Activated naive CD4-positive, alpha-beta T cell treated with anti-CD3 and anti-CD28 coated beads, Interleukin-2, amount 10 ng/mL, durations not matched to agents 7 days and 5 days (primary cell): Measurements from ENCODE around the gene SCAF11.

Experiments
- CTCF ChIA-PET: fragments of 350-600 bp; sonication (Branson Sonifier 250); formaldehyde crosslinking; loops from one replicate; lab custom pipeline; 2021; ENCODE audit warnings: antibody characterized with exemption; lab: Charles Lee
- DNase-seq: peaks from one replicate; pipeline ENCODE4 v3.0.0-alpha.2; 2020
- H3K27ac Mint-ChIP-seq: one replicate; pipeline ENCODE4 v1.8.0; 2021; ENCODE audit warnings: mild to moderate bottlenecking, moderate library complexity, mixed read lengths
- H3K27me3 Mint-ChIP-seq: one replicate; pipeline ENCODE4 v1.8.0; 2021; ENCODE audit warnings: mild to moderate bottlenecking, mixed read lengths
- H3K36me3 Mint-ChIP-seq: one replicate; pipeline ENCODE4 v1.8.0; 2021; ENCODE audit warnings: mixed read lengths
- H3K4me1 Mint-ChIP-seq: one replicate; pipeline ENCODE4 v1.8.0; 2021; ENCODE audit warnings: mixed read lengths
- H3K4me3 Mint-ChIP-seq: one replicate; pipeline ENCODE4 v1.8.0; 2021; ENCODE audit warnings: mild to moderate bottlenecking, moderate library complexity, mixed read lengths
- H3K9me3 Mint-ChIP-seq: one replicate; pipeline ENCODE4 v1.8.0; 2021; ENCODE audit warnings: mixed read lengths

The SCAF11 gene

GRCh38 chr12:45915405-45915804, 75.0 kb downstream of the SCAF11 start:
- no peak overlapping the region for H3K4me3 Mint-ChIP-seq
- DNase-seq = no peak
- H3K27ac Mint-ChIP-seq = no peak overlapping the region
- no peaks in the 10 kb centered on the region for H3K4me1 Mint-ChIP-seq
- no peaks in the 10 kb centered on the region for H3K27me3 Mint-ChIP-seq
- CTCF ChIA-PET = interaction anchor here (1.4 kb wide), 1 partner anchor 9 kb away, joined by 4 read pairs; no protein-coding TSS in a partner anchor
- no peaks in the 10 kb centered on the region for H3K9me3 Mint-ChIP-seq
- peaks cover 18% of the 10 kb centered on the region for H3K36me3 Mint-ChIP-seq

GRCh38 chr12:45914090-45914489, 76.3 kb downstream of the SCAF11 start:
- CTCF ChIA-PET = interaction anchor here (0.7 to 1.4 kb wide), 2 partner anchors 10 to 13 kb away, joined by 3 to 4 read pairs; no protein-coding TSS in a partner anchor
- no peaks in the 10 kb centered on the region for H3K27me3 Mint-ChIP-seq
- H3K36me3 Mint-ChIP-seq = peaks cover 19% of the 10 kb centered on the region
- no peaks in the 10 kb centered on the region for H3K4me1 Mint-ChIP-seq
- H3K9me3 Mint-ChIP-seq = no peaks in the 10 kb centered on the region
- H3K4me3 Mint-ChIP-seq = no peak overlapping the region
- no peak overlapping the region for H3K27ac Mint-ChIP-seq
- DNase-seq = no peak

DNA sequence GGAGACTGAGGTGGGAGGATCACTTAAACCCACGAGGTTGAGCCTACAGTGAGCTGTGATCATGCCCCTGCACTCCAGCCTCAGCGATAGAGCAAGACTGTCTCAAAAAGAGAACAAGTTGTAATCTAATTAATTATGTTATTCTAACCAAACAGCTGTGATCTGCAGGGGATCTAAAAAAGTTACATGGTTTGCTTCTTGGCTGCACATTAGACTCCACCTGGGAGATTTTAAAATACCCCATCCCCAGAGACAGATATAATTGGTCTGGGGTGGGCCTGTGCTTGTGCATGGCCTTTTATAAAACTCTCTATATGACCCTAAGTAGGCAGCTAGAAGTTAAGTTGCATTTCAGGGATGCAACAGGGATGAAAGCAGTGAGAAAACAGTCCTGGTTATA, 76.7 kb downstream of the SCAF11 start:
- CTCF ChIA-PET = no interaction called here
- no peak for DNase-seq
- Mint-ChIP-seq H3K4me3 (no peak overlapping the region), H3K4me1 (no peaks in the 10 kb centered on the region), H3K27ac (no peak overlapping the region), H3K9me3 (no peaks in the 10 kb centered on the region), H3K36me3 (peaks cover 22% of the 10 kb centered on the region), H3K27me3 (no peaks in the 10 kb centered on the region)

DNA sequence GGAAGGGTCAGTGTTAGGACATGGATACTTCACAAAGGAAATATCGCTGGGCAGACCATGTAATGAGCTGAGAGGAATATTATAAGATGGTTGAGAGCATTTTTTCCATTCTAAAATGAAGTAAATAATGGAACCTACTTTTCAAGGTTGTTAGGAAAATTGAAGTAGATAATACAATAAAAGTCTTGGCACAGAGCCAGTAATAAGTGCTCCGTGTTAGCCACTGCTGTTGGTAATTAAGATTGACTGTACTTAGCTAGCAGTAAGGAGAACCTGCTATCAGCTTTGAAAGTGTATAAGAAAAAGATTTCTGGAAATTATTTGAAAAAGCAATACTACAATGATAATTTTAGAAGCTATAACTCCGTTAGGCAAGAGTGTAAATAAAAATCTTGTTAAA, 77.6 kb downstream of the SCAF11 start:
- H3K9me3 Mint-ChIP-seq = no peaks in the 10 kb centered on the region
- H3K36me3 Mint-ChIP-seq = peaks cover 20% of the 10 kb centered on the region
- no peak for DNase-seq
- no peaks in the 10 kb centered on the region for H3K27me3 Mint-ChIP-seq
- no peaks in the 10 kb centered on the region for H3K4me1 Mint-ChIP-seq
- CTCF ChIA-PET = no interaction called here
- no peak overlapping the region for H3K27ac Mint-ChIP-seq
- H3K4me3 Mint-ChIP-seq = no peak overlapping the region

DNA sequence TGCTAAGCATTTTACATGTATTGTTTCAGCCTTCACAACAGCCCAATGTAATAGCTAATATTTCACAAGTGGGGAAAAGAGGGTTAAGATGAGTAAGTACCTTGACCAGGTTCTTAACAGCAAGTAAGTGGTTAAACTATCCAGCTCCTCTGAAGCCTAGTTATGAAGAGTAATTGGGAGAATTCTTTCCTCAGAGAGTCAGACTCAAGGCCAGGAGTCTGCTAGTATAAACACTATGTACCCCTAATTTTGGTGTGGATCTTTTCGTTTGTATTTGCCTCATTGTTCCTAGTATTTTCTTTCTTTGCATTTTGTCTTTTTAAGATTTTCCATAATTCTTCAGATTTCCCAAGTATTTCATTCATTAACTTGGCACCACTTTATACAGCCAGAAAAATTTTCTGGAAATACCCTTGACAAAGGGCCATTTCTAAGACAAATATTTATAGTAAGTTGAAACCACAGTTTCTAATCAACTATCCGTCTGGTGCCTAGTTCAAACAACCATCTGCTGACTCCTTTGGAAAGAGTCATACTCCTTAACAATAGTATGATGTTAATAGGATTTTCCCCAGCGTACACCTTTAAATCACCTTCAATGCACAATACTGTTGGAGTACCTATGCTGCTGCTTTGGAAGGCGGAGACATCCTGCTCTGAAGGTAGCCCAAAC, 81.2 kb downstream of the SCAF11 start:
- H3K9me3 Mint-ChIP-seq = no peaks in the 10 kb centered on the region
- no peaks in the 10 kb centered on the region for H3K4me1 Mint-ChIP-seq
- H3K27ac Mint-ChIP-seq = peak overlapping the region; percentile 56
- no peaks in the 10 kb centered on the region for H3K27me3 Mint-ChIP-seq
- peaks cover 18% of the 10 kb centered on the region for H3K36me3 Mint-ChIP-seq
- CTCF ChIA-PET = no interaction called here
- H3K4me3 Mint-ChIP-seq = no peak overlapping the region
- DNase-seq = no peak

GRCh38 chr12:45907955-45908354, 82.4 kb downstream of the SCAF11 start:
- peaks cover 25% of the 10 kb centered on the region for H3K36me3 Mint-ChIP-seq
- H3K9me3 Mint-ChIP-seq = no peaks in the 10 kb centered on the region
- no peak overlapping the region for H3K4me3 Mint-ChIP-seq
- DNase-seq = no peak
- CTCF ChIA-PET = no interaction called here
- H3K27ac Mint-ChIP-seq = no peak overlapping the region
- no peaks in the 10 kb centered on the region for H3K27me3 Mint-ChIP-seq
- no peaks in the 10 kb centered on the region for H3K4me1 Mint-ChIP-seq

GRCh38 chr12:45898094-45898493, 92.3 kb downstream of the SCAF11 start:
- CTCF ChIA-PET = no interaction called here
- Mint-ChIP-seq H3K27me3 (no peaks in the 10 kb centered on the region), H3K27ac (no peak overlapping the region), H3K36me3 (peaks cover 56% of the 10 kb centered on the region), H3K4me1 (peaks cover 7% of the 10 kb centered on the region), H3K4me3 (no peak overlapping the region), H3K9me3 (no peaks in the 10 kb centered on the region)
- DNase-seq = no peak

- no peak overlapping the region for H3K4me3 Mint-ChIP-seq
- DNase-seq = no peak
- H3K27me3 Mint-ChIP-seq = no peaks in the 10 kb centered on the region
- peaks cover 22% of the 10 kb centered on the region for H3K4me1 Mint-ChIP-seq
- H3K27ac Mint-ChIP-seq = no peak overlapping the region
- H3K9me3 Mint-ChIP-seq = no peaks in the 10 kb centered on the region
- CTCF ChIA-PET = interaction anchor here (0.6 kb wide), 1 partner anchor 124 kb away, joined by 4 read pairs; no protein-coding TSS in a partner anchor
- H3K36me3 Mint-ChIP-seq = peaks cover 65% of the 10 kb centered on the region
Observed at GRCh38 chr12:45895961-45896360, 94.4 kb downstream of the SCAF11 start.

DNA sequence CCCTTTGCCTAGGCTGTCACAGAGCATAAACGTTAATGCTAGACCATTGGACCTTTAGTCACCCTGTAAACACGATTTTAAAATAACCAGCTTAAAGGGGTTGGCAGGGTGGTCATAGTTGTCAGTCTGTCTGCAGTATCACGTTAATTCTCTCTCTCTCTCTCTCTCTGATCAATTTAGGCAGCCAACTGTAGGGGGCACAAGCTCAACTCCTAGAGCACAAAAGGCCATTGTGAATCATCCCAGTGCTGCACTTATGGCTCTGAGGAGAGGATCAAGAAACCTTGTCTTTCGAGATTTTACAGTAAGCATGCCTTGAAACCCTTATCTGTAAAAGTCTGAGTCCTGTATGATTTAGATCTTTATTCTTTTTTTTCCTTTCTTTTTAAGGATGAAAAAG, 97.1 kb downstream of the SCAF11 start:
- H3K27me3 Mint-ChIP-seq = no peaks in the 10 kb centered on the region
- H3K9me3 Mint-ChIP-seq = no peaks in the 10 kb centered on the region
- H3K36me3 Mint-ChIP-seq = peaks cover 57% of the 10 kb centered on the region
- CTCF ChIA-PET = no interaction called here
- H3K4me1 Mint-ChIP-seq = peaks cover 22% of the 10 kb centered on the region
- H3K27ac Mint-ChIP-seq = no peak overlapping the region
- no peak for DNase-seq
- no peak overlapping the region for H3K4me3 Mint-ChIP-seq

GRCh38 chr12:45890276-45890675, 100.1 kb downstream of the SCAF11 start:
- H3K27me3 Mint-ChIP-seq = no peaks in the 10 kb centered on the region
- H3K27ac Mint-ChIP-seq = no peak overlapping the region
- DNase-seq = no peak
- peaks cover 11% of the 10 kb centered on the region for H3K9me3 Mint-ChIP-seq
- peaks cover 49% of the 10 kb centered on the region for H3K36me3 Mint-ChIP-seq
- no peak overlapping the region for H3K4me3 Mint-ChIP-seq
- CTCF ChIA-PET = no interaction called here
- H3K4me1 Mint-ChIP-seq = peaks cover 22% of the 10 kb centered on the region

- CTCF ChIA-PET = no interaction called here
- H3K27me3 Mint-ChIP-seq = no peaks in the 10 kb centered on the region
- peaks cover 47% of the 10 kb centered on the region for H3K36me3 Mint-ChIP-seq
- DNase-seq = no peak
- H3K27ac Mint-ChIP-seq = no peak overlapping the region
- H3K4me1 Mint-ChIP-seq = peaks cover 14% of the 10 kb centered on the region
- peaks cover 14% of the 10 kb centered on the region for H3K9me3 Mint-ChIP-seq
- H3K4me3 Mint-ChIP-seq = no peak overlapping the region
Observed at GRCh38 chr12:45887544-45887943, 102.8 kb downstream of the SCAF11 start.

GRCh38 chr12:45886685-45887084, 103.7 kb downstream of the SCAF11 start:
- CTCF ChIA-PET = no interaction called here
- Mint-ChIP-seq H3K27ac (no peak overlapping the region), H3K4me3 (no peak overlapping the region), H3K9me3 (peaks cover 14% of the 10 kb centered on the region), H3K27me3 (no peaks in the 10 kb centered on the region), H3K4me1 (peaks cover 7% of the 10 kb centered on the region), H3K36me3 (peaks cover 48% of the 10 kb centered on the region)
- no peak for DNase-seq

GRCh38 chr12:45883187-45883586, 107.2 kb downstream of the SCAF11 start:
- no peak for DNase-seq
- Mint-ChIP-seq H3K27me3 (no peaks in the 10 kb centered on the region), H3K27ac (no peak overlapping the region), H3K9me3 (peaks cover 18% of the 10 kb centered on the region), H3K36me3 (peaks cover 65% of the 10 kb centered on the region), H3K4me3 (no peak overlapping the region), H3K4me1 (peaks cover 24% of the 10 kb centered on the region)
- CTCF ChIA-PET = no interaction called here

GRCh38 chr12:45880533-45880932, 109.8 kb downstream of the SCAF11 start:
- H3K27ac Mint-ChIP-seq = no peak overlapping the region
- H3K9me3 Mint-ChIP-seq = peaks cover 9% of the 10 kb centered on the region
- no peak for DNase-seq
- CTCF ChIA-PET = no interaction called here
- H3K36me3 Mint-ChIP-seq = peaks cover 69% of the 10 kb centered on the region
- peaks cover 34% of the 10 kb centered on the region for H3K4me1 Mint-ChIP-seq
- H3K27me3 Mint-ChIP-seq = no peaks in the 10 kb centered on the region
- H3K4me3 Mint-ChIP-seq = no peak overlapping the region

DNA sequence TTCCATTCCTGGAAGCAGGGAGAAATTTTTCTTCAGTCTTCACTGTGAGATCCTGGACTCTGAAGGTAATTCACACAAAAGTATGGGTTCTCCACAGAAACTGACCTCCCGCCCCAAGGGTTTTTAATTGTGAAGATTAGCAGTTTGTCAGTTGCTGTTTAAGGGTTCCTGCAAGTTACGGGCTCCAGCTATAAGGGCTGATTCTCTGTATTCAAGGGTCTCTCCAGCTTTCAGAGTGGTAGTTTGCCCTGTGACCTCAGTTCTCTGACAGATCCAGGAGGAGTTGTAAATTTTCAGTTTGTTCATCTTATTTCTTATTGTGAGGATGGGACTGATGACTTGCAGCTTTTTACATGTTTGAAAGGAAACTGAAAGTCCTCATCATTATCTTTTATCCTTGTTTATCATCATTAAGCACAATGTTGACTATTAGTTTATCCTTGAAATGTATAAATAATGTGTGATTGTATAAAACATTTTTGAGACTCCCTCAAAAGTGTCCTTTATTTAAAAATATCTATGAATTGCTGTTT, 110.9 kb downstream of the SCAF11 start:
- Mint-ChIP-seq H3K4me3 (no peak overlapping the region), H3K27ac (peak overlapping the region; percentile 77), H3K4me1 (peaks cover 35% of the 10 kb centered on the region), H3K27me3 (no peaks in the 10 kb centered on the region), H3K36me3 (peaks cover 70% of the 10 kb centered on the region), H3K9me3 (peaks cover 4% of the 10 kb centered on the region)
- DNase-seq = no peak
- CTCF ChIA-PET = no interaction called here
